Smooth muscle cell of trachea (primary cell): ENCODE data around the gene TOP1. TPM values are rescaled to one million over a fixed set of nuclear protein-coding genes. Genes with fewer than 3 reads are reported as not detected.

Source experiments
- total RNA-seq: library from RNA; depleted of rRNA; stranded (reverse); fragments of >200 nt; gene quantifications from 2 replicates; pipeline ENCODE4 v1.2.1, GENCODE V29; 2014

The TOP1 gene
- total RNA-seq: 18.9 and 33.0 TPM in 2 replicates

DNA sequence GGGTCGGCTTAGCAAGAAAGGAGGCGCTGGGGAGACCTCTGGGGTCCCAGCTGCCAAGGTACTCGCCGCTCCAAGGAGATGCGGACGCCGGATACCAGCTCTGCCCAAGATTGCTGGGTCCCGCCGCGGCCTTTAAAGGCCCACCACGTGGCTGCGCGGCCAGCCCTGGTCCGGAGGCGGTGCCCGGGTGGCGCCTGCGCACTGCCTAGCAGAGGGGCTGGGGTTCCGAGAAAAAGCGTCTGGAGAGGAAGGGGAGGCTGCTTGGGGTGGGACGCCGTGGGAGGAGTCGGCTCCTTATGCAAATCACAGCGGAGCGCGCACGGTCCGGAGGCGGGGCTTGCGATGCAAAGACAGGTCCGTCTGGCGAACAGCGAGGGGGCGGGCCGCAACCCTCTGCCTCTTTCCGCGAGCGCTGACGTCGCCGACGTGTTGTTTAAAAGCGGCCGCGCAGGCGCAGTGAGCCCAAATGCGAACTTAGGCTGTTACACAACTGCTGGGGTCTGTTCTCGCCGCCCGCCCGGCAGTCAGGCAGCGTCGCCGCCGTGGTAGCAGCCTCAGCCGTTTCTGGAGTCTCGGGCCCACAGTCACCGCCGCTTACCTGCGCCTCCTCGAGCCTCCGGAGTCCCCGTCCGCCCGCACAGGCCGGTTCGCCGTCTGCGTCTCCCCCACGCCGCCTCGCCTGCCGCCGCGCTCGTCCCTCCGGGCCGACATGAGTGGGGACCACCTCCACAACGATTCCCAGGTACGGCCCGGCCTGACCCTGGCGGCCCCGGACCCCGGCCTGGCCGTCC is at the start of gene TOP1:
TOP1 (plus strand) TSS at position 464 of the 791 bp plus-strand sequence; CDS start at position 710, 246 bp downstream.

GRCh38 chr20:41136680-41137613 is 108.3 kb downstream of the TOP1 start, which contains the start of gene PLCG1:
TSS of gene PLCG1 (plus strand) at chr20:41137543. CDS start at chr20:41137642, 99 bp downstream.

Other genes starting within 250 kb of the TOP1 start
- gene PLCG1, start 108.7 kb downstream of the TOP1 start, total RNA-seq: 64.6 and 92.8 TPM in 2 replicates